T47D (cell line): ENCODE data around the gene PDE7B.
"Not testable (repeated sequence)": the region's sequence is repeated elsewhere in the genome, so short reads cannot be mapped to it uniquely, and the experiment has no call there.

ENCODE experiments used
- DNase-seq, 2 experiments: peaks; one replicate each; pipeline versions ENCODE4 v3.0.0 to v3.0.0-alpha.2; 2011 to 2012; ENCODE audit warnings: low read depth in 1 of 2, low spot score in 1 of 2
- JUND ChIP-seq: IDR thresholded peaks from 2 replicates; pipeline ENCODE4 v1.6.1; 2012; ENCODE audit warnings: low read depth
- in situ Hi-C: cut with HindIII; loops from 2 replicates; pipeline ENCODE4 v1.10.0; 2016; ENCODE audit warnings: low sequenced_read_pairs, low pct_unique_long_range_greater_than_20kb

The PDE7B gene

DNA sequence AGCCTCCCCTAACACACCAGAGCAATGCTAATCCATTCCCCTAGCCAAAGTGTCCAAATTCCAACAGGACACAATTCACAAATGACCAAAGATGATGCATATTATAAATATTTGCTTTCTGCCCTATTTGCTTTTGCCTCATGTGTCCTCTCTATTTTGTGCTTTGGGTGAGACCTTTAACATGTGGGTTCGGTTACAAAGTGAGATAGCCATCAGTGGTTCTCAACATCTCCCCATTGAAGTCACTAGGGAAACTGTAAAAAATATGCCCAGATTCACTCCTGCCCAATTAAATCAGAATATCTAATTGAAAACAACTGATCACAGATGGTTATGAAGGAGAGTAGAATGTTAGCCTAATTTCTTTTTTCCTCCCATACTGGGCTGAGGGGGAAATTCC, 239.4 kb downstream of the PDE7B start:
- TF ChIP-seq JUND: no peak
- DNase-seq: no peak
- in situ Hi-C loops: no loop called here

DNA sequence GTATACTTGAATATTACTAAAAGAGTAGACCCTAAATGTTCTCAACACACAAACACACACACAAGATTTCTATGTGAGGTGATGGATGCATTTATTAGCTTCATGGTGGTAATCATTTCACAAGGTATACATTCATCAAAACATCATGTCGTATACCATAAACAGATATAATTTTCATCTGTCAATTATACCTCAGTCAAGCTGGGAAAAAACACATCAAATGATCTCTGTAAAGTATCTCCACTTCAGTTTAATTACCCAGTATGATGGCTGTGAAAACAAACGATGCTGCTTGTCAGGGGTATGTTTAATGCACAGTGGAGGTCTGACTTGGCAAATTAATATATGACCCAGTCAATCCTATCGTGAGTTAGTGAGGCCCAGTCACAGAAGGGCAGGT, 241.4 kb downstream of the PDE7B start:
- no peak for DNase-seq
- TF ChIP-seq JUND: no peak
- in situ Hi-C loops: no loop called here

DNA sequence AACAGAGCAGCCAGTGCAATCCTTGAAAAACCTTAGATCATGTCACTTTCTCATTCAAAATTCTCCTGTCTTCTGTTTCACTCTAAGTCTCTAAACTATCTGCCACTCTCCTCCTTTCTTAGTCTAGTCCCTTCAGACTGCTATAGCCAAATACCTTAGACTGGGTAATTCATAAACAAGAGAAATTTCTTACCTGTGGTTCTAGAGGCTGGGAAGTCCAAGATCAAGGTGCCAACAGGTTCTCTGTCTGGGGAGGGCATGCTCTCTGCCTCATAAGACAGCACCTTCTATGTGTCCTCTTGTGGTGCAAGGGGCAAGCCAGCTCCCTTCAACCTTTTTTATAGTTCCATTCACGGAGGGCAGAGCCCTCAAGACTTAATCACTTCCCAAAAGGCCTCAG, 242.3 kb downstream of the PDE7B start:
- no peak for TF ChIP-seq JUND
- in situ Hi-C loops: no loop called here
- DNase-seq: no peak

DNA sequence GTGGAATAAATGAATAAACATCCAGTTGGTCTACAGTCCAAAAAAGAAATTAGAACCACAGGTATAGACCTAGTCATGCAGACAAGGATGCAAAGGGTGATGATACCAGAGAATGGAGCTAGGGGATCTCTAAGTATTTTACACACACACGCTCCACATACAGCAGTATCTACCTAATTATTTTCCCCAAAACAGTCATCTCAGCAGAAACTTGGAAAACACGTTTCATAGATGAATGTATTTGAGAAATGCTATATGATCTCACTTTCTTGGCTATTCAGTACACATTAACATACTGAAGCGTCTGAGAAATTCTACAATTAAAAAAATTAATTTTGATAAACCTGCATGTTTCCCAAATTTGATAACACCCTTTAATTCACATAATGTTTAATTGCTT, 243.3 kb downstream of the PDE7B start:
- in situ Hi-C loops: no loop called here
- no peak for TF ChIP-seq JUND

DNA sequence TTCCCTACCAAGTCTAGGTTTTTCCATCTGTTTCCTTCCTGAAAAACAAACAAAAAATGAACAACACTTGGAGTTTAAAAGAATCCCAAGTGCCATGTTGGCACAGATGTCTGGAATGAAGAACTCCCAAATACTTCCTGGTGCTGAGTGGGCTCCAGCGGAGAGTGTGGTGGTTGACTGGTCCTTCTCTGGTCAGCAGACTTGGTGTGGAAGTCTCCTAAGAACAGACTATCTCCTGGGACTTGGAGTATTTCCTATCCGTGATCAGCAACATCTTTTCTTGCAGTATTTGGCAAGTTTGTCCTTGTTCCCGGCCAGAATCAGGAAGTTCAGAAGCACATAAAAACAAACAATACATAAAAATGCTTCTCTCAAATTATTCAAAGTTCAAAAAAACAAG, 244.5 kb downstream of the PDE7B start:
- no peak for DNase-seq
- in situ Hi-C loops: no loop called here
- no peak for TF ChIP-seq JUND

More for the DNA sequence above, 243.3 kb downstream of the PDE7B start:
- DNase-seq: no peak

DNA sequence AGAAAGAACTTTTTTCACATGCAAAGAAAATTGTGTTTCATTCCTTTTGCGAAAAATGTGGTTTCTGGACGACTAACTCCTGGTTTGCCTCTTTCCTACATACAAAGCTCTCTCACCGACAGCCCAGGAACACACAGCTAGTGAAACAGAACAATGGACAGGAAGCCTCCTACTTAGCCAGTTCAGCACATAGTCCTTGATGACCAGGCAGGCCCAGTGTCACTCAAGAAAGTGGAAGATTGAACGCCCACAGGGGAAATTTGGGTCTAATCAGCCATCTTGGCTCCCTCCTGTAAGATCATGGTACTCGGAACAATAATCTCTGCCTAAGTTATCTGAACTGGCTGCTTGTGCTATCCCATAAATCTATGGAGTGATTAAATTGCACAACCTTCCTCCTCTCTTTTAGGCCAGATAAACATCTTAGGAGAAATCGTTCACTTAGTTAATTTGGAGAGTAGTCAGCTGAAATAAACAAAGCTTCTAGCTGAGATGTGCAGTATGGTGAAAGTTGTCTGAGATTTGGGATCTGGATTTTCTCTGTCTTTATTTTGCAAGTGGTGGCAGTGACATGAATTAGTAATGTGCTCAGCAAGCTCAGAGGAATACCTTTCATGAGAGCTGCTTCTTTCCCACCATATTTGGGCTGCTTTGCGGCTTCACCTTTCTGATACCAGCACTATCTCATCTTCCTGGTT, 251.6 kb downstream of the PDE7B start:
- TF ChIP-seq JUND: no peak
- in situ Hi-C loops: no loop called here
- DNase-seq: no peak

DNA sequence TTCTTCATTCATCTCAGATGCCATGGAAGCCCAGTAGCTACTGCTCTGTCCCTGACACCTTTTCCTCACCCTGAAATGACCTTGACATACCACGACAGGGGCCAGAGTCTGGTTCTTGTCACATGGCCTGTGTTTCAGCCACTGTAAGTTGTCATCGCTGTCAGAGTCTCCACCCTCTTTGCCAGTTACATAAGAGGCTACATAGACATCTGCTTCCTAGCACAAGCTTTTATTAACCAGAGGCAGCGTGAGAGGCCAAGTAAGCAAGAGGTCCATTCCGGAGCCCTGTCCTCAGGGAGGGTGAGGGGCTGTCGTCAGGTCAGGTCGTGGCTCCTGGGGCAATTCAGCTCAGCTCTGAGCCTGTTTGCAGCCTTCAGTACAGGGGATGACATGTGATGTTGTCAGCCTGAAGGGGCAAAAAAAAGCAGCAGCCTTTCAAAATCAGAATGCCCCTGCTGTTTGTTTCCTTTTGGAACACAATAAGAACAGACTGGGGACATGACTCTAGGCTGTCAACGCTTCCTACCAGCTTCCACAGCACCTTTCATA, 252.3 kb downstream of the PDE7B start:
- in situ Hi-C loops: no loop called here
- DNase-seq: no peak
- TF ChIP-seq JUND: no peak

DNA sequence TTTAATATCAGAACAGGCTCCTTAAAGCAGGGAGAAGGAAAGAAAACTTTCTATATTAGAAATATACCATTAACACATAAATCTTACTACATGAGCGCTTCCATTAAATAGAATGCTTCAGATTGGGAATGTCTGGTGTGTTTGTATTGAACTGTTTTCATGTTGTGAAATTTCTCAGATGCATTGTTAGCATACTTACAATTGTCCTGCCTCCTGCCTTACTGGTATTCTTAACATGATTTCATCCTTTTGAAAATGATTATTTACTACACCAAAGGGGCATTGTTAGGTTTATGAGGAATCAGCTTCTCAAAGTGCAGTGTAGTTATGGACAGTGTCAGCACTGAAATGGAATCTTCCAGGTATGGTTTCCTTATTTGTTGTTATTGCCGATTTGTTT, 253.1 kb downstream of the PDE7B start:
- no peak for DNase-seq
- TF ChIP-seq JUND: no peak
- in situ Hi-C loops: no loop called here

DNA sequence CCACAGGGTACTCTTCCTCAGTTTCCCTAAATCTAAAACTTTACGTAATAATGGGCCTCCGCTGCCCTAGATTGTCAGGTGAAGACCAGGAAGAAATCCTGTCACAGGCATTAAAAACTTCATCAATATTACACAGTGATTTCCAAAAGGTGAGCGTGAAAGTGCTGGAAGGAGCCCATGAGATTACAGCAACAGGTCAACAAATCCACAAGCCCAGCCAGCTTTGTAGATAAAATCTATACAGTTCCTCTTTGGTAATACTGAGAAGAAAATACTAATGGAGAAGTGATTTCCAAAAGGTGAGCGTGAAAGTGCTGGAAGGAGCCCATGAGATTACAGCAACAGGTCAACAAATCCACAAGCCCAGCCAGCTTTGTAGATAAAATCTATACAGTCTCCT, 254.3 kb downstream of the PDE7B start:
- DNase-seq, in situ Hi-C loops: not testable (repeated sequence)

DNA sequence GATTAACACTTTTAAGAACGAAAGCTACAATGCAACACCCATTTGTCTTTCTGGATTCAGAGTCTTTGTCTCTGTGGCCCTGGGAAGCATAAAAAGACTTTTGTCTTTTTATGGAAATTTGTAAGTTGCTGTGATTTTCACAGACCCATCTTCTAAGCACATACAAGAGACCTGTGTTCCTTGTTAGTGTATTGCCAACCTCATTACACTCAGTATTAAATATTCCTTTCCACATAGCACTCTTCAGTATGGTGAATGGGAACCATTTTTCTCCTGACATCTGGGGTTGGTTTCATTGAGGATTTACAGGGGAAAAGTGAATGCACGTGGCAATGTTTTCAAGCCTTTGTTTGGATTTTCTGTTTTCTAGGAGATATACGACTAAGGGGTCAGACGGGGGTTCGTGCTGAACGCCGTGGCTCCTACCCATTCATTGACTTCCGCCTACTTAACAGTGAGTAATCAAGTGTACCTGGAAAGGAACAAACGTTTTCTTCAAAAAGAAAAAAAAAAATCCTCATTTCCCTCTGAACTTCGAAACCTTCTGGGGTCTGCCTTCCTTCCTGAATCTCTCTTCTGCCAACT, 257.0 kb downstream of the PDE7B start:
- no peak for DNase-seq
- no peak for TF ChIP-seq JUND
- in situ Hi-C loops: no loop called here

DNA sequence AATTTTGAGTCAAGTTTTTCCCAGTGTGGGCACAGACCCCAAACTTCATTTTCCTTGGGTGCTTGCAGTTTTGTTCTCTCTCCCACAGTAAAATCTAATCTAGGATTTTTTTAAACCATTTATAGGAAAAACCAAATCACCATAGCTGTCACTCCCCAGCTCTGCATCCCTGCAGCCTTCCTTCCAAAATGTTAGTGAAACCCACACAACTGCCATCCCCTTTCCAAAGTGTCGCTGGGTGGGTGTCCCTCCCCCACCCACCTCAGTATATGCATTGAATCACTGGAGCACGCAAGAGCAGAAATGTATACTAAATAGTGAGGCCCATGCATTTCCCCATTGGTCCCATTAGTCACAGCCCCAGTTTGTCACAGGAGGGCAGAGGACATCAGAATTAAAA, 260.3 kb downstream of the PDE7B start:
- in situ Hi-C loops: no loop called here
- no peak for DNase-seq

DNA sequence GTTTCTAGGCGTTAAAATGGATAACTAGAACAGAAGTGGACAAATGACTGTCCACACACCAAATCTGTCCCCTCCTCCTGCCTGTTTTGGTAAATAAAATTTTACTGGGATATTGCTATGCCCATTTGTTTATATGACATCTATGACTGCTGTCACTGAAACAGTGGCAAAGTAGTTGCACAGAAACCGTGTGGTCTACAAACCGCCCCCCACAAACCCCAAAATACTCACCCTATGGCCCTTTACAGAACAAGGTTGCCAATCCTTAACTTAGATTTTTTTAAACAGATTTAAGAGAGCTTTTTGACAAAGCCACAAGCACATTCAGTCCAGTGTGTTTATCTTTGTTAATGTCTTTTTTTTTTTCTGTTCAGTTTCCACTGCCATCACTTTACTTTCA, 260.8 kb downstream of the PDE7B start:
- no peak for DNase-seq
- TF ChIP-seq JUND: no peak
- in situ Hi-C loops: no loop called here

More for the DNA sequence above, 260.3 kb downstream of the PDE7B start:
- TF ChIP-seq JUND: no peak

DNA sequence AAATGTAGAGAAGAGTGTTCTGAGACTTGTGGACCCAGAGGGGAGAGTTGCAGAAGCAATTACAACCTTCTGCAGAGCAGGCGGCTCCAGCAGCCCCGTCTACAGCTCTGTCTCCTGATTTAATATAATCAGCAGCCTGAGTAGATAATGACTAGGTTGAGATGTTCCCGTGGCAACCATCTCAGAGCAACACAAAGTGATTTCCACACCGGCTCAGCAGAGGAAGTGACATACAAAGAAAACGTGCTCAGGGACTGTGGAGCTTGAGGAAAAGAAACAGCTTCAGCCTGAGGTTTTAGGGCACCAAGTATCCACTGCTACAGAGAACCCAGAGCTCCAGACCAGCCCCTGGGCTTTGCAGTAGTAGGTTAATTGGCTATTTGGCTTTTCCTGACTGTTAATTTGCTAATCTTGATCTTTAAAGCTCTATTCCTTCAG, 262.3 kb downstream of the PDE7B start:
- in situ Hi-C loops: no loop called here
- TF ChIP-seq JUND: no peak
- no peak for DNase-seq
